GM23338 (cell line): ENCODE measurements around the gene HMGN3. TPM values are rescaled to one million over a fixed set of nuclear protein-coding genes. Genes with fewer than 3 reads are reported as not detected.

Experiments used
- ATAC-seq: fragments of 200-7000 bp; cut with Tn5 transposase; 3 replicates; pipeline ENCODE4 v1.9.1; 2020
- DNase-seq: peaks from one replicate; pipeline ENCODE4 v3.0.0-alpha.2; 2015; ENCODE audit warnings: low spot score
- H2AFZ ChIP-seq: fragments of 200-600 bp; sonication (generic); 2 replicates; pipeline ENCODE4 v1.8.0; 2016; ENCODE audit warnings: antibody characterized with exemption, mild to moderate bottlenecking, moderate library complexity
- H3F3A ChIP-seq: fragments of 200-600 bp; sonication (generic); replicated peaks from 2 replicates; pipeline ENCODE4 v1.8.0; 2017; ENCODE audit warnings: antibody characterized with exemption, mixed run types, low read depth
- H3K27ac ChIP-seq: fragments of 200-600 bp; sonication (generic); 2 replicates; pipeline ENCODE4 v1.6.1; 2016; ENCODE audit warnings: low read depth
- H3K27me3 ChIP-seq: fragments of 200-600 bp; sonication (generic); 2 replicates; pipeline ENCODE4 v1.8.0; 2016; ENCODE audit warnings: mild to moderate bottlenecking, mixed run types, moderate library complexity; ENCODE audit not compliant: insufficient read depth
- H3K36me3 ChIP-seq: fragments of 200-600 bp; sonication (generic); 2 replicates; pipeline ENCODE4 v1.8.0; 2016; ENCODE audit warnings: mild to moderate bottlenecking; ENCODE audit not compliant: insufficient read depth
- H3K4me1 ChIP-seq: fragments of 200-600 bp; sonication (generic); 2 replicates; pipeline ENCODE4 v1.8.0; 2016; ENCODE audit warnings: mild to moderate bottlenecking, moderate library complexity; ENCODE audit not compliant: insufficient read depth
- H3K4me2 ChIP-seq: fragments of 200-600 bp; sonication (generic); 2 replicates; pipeline ENCODE4 v1.7.1; 2017; ENCODE audit warnings: mixed run types
- H3K4me3 ChIP-seq: fragments of 200-600 bp; sonication (generic); 2 replicates; pipeline ENCODE4 v1.6.1; 2016; ENCODE audit warnings: mixed run types
- H3K79me2 ChIP-seq: fragments of 200-600 bp; sonication (generic); replicated peaks from 2 replicates; pipeline ENCODE4 v1.8.0; 2017; ENCODE audit warnings: mild to moderate bottlenecking; ENCODE audit not compliant: insufficient read depth
- H3K9me2 ChIP-seq: fragments of 200-600 bp; sonication (generic); 2 replicates; pipeline ENCODE4 v1.8.0; 2017; ENCODE audit not compliant: insufficient read depth
- H4K20me1 ChIP-seq: fragments of 200-600 bp; sonication (generic); replicated peaks from 2 replicates; pipeline ENCODE4 v1.8.0; 2017; ENCODE audit warnings: mild to moderate bottlenecking; ENCODE audit not compliant: insufficient read depth
- H3K27ac Mint-ChIP-seq: 2 replicates; pipeline ENCODE4 v1.8.0; 2020; ENCODE audit warnings: inconsistent platforms, mild to moderate bottlenecking, moderate library complexity, mixed read lengths
- H3K27me3 Mint-ChIP-seq: 3 replicates; pipeline ENCODE4 v1.8.0; 2022; ENCODE audit warnings: low read depth, mild to moderate bottlenecking, moderate library complexity, mixed read lengths, inconsistent platforms; ENCODE audit not compliant: insufficient read depth, poor library complexity
- H3K36me3 Mint-ChIP-seq: 3 replicates; pipeline ENCODE4 v1.8.0; 2021; ENCODE audit warnings: low read depth, mild to moderate bottlenecking, inconsistent platforms, moderate library complexity, mixed read lengths
- H3K4me1 Mint-ChIP-seq: 3 replicates; pipeline ENCODE4 v1.8.0; 2020; ENCODE audit warnings: mild to moderate bottlenecking, inconsistent platforms, mixed read lengths
- H3K4me3 Mint-ChIP-seq: 3 replicates; pipeline ENCODE4 v1.8.0; 2021; ENCODE audit warnings: moderate library complexity, mild to moderate bottlenecking, inconsistent platforms, mixed read lengths
- H3K9me3 Mint-ChIP-seq: 3 replicates; pipeline ENCODE4 v1.8.0; 2020; ENCODE audit warnings: moderate library complexity, mild to moderate bottlenecking, inconsistent platforms, mixed read lengths
- CREB1 ChIP-seq: fragments of 250-450 bp; sonication (Bioruptor Pico); IDR thresholded peaks from 2 replicates; pipeline ENCODE4 v1.5.0; 2020; ENCODE audit warnings: low read depth, mild to moderate bottlenecking, moderate library complexity
- EZH2 ChIP-seq: fragments of 200-600 bp; sonication (generic); IDR thresholded peaks from one replicate; pipeline ENCODE4 v1.8.0; 2017; ENCODE audit warnings: antibody characterized with exemption, mild to moderate bottlenecking, low read depth; ENCODE audit not compliant: unreplicated experiment
- EZH2phosphoT487 ChIP-seq: fragments of 200-600 bp; sonication (generic); IDR thresholded peaks from one replicate; pipeline ENCODE4 v1.8.1; 2018; ENCODE audit warnings: antibody characterized with exemption; ENCODE audit not compliant: unreplicated experiment
- JUNB ChIP-seq: IDR thresholded peaks from one replicate; pipeline ENCODE4 v1.6.1; 2016; ENCODE audit warnings: antibody characterized with exemption; ENCODE audit not compliant: unreplicated experiment
- NANOG ChIP-seq: IDR thresholded peaks from 2 replicates; pipeline ENCODE4 v1.6.1; 2016; ENCODE audit warnings: antibody characterized with exemption, borderline replicate concordance
- POLR2AphosphoS5 ChIP-seq: IDR thresholded peaks from 2 replicates; pipeline ENCODE4 v1.6.1; 2016; ENCODE audit warnings: antibody characterized with exemption, low read depth
- STAT1 ChIP-seq: IDR thresholded peaks from one replicate; pipeline ENCODE4 v1.6.1; 2016; ENCODE audit warnings: antibody characterized with exemption; ENCODE audit not compliant: unreplicated experiment
- ZNF114 ChIP-seq: fragments of 250-450 bp; sonication (Bioruptor Pico); IDR thresholded peaks from 2 replicates; pipeline ENCODE4 v1.5.0; 2020; ENCODE audit warnings: mild to moderate bottlenecking, moderate library complexity
- ZNF331 ChIP-seq: fragments of 250-450 bp; sonication (Bioruptor Pico); IDR thresholded peaks from 2 replicates; pipeline ENCODE4 v1.5.0; 2020; ENCODE audit warnings: low read depth, mild to moderate bottlenecking, moderate library complexity
- polyA plus RNA-seq: library from polyadenylated mRNA; unstranded; fragments of >200 nt; fragmentation: Nextera tagmentation; extraction: Ambion mirVana; gene quantifications from 2 replicates; pipeline ENCODE4 v1.2.1, GENCODE V29; 2016
- total RNA-seq: library from RNA; depleted of rRNA; stranded (reverse); fragments of >200 nt; shearing (Covaris generic); gene quantifications from 2 replicates; pipeline ENCODE4 v1.2.3, GENCODE V29; 2014
- TF ChIP-seq, protein P1 (sequence below): IDR thresholded peaks from 2 replicates; pipeline ENCODE4 v1.6.1; 2016; ENCODE audit warnings: antibody characterized with exemption
- TF ChIP-seq, protein P2 (sequence below), 2 experiments: fragments of 200-600 bp in 1 of 2; sonication (generic) in 1 of 2; conservative IDR thresholded peaks; 2 replicates each; pipeline versions ENCODE4 v1.5.1 to v1.6.1; 2016 to 2017; ENCODE audit warnings: antibody characterized with exemption in 2 of 2, low read depth in 2 of 2, mild to moderate bottlenecking in 2 of 2, moderate library complexity in 1 of 2
- TF ChIP-seq, protein P3 (sequence below): IDR thresholded peaks from one replicate; pipeline ENCODE4 v1.6.1; 2018; ENCODE audit warnings: antibody characterized with exemption; ENCODE audit not compliant: unreplicated experiment
- TF ChIP-seq, protein P4 (sequence below): fragments of 250-450 bp; sonication (Bioruptor Pico); IDR thresholded peaks from 2 replicates; pipeline ENCODE4 v1.5.0; 2020; ENCODE audit warnings: mild to moderate bottlenecking, moderate library complexity

Gene HMGN3
- total and polyA plus RNA-seq, 2 experiments from 2014 or later = 166 to 956 TPM

DNA sequence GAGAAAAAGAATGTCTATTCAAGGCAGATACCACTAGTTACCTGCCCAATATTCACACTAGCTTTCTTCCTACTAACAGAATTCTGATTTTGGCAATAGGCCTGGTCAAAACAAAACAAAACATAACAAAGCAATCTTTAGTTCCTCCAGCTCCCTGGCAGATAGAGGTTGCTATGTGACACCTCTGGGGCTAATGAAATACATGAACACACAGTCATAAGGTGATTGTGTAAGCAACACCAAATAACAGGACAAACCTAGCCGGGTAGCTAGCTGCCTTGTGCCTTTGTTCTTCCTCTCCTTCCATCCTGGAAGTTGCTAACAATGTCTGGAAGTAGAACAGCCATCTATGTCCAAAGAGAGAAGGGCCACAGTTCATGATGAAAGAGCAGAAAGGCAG lies 6.0 kb upstream of the HMGN3 start:
- Histone ChIP-seq H3K4me2 (no peak overlapping the region), H3K4me1 (no peaks in the 10 kb centered on the region), H3K9me2 (peaks cover 16% of the 10 kb centered on the region; the same call in 1 of the 2 replicates), H3K27ac (no peak overlapping the region), H3K79me2 (no peaks in the 10 kb centered on the region), H3K4me3 (no peak overlapping the region), H3K27me3 (no peaks in the 10 kb centered on the region), H4K20me1 (no peaks in the 10 kb centered on the region), H3K36me3 (no peaks in the 10 kb centered on the region), H3F3A (no peaks in the 10 kb centered on the region), H2AFZ (no peak overlapping the region)
- Mint-ChIP-seq H3K4me1 (no peaks in the 10 kb centered on the region; the same call in 2 of the 3 replicates), H3K27me3 (peaks cover 1% of the 10 kb centered on the region), H3K4me3 (no peak overlapping the region), H3K27ac (no peak overlapping the region), H3K9me3 (no peaks in the 10 kb centered on the region), H3K36me3 (no peaks in the 10 kb centered on the region)
- ATAC-seq (no peak), DNase-seq (no peak)
- TF ChIP-seq EZH2phosphoT487 = no peak
- no peak for TF ChIP-seq STAT1
- TF ChIP-seq, protein P1, sequence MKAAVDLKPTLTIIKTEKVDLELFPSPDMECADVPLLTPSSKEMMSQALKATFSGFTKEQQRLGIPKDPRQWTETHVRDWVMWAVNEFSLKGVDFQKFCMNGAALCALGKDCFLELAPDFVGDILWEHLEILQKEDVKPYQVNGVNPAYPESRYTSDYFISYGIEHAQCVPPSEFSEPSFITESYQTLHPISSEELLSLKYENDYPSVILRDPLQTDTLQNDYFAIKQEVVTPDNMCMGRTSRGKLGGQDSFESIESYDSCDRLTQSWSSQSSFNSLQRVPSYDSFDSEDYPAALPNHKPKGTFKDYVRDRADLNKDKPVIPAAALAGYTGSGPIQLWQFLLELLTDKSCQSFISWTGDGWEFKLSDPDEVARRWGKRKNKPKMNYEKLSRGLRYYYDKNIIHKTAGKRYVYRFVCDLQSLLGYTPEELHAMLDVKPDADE = no peak
- no peak for TF ChIP-seq CREB1 (CRISPR knock-in tag)
- TF ChIP-seq, protein P2, sequence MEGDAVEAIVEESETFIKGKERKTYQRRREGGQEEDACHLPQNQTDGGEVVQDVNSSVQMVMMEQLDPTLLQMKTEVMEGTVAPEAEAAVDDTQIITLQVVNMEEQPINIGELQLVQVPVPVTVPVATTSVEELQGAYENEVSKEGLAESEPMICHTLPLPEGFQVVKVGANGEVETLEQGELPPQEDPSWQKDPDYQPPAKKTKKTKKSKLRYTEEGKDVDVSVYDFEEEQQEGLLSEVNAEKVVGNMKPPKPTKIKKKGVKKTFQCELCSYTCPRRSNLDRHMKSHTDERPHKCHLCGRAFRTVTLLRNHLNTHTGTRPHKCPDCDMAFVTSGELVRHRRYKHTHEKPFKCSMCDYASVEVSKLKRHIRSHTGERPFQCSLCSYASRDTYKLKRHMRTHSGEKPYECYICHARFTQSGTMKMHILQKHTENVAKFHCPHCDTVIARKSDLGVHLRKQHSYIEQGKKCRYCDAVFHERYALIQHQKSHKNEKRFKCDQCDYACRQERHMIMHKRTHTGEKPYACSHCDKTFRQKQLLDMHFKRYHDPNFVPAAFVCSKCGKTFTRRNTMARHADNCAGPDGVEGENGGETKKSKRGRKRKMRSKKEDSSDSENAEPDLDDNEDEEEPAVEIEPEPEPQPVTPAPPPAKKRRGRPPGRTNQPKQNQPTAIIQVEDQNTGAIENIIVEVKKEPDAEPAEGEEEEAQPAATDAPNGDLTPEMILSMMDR (conservative IDR thresholded peaks at IDR 0.05; ENCODE audit: low read depth in 2 of 2) = no peak
- no peak for TF ChIP-seq EZH2
- TF ChIP-seq, protein P3, sequence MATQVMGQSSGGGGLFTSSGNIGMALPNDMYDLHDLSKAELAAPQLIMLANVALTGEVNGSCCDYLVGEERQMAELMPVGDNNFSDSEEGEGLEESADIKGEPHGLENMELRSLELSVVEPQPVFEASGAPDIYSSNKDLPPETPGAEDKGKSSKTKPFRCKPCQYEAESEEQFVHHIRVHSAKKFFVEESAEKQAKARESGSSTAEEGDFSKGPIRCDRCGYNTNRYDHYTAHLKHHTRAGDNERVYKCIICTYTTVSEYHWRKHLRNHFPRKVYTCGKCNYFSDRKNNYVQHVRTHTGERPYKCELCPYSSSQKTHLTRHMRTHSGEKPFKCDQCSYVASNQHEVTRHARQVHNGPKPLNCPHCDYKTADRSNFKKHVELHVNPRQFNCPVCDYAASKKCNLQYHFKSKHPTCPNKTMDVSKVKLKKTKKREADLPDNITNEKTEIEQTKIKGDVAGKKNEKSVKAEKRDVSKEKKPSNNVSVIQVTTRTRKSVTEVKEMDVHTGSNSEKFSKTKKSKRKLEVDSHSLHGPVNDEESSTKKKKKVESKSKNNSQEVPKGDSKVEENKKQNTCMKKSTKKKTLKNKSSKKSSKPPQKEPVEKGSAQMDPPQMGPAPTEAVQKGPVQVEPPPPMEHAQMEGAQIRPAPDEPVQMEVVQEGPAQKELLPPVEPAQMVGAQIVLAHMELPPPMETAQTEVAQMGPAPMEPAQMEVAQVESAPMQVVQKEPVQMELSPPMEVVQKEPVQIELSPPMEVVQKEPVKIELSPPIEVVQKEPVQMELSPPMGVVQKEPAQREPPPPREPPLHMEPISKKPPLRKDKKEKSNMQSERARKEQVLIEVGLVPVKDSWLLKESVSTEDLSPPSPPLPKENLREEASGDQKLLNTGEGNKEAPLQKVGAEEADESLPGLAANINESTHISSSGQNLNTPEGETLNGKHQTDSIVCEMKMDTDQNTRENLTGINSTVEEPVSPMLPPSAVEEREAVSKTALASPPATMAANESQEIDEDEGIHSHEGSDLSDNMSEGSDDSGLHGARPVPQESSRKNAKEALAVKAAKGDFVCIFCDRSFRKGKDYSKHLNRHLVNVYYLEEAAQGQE = no peak
- TF ChIP-seq JUNB = no peak
- no peak for TF ChIP-seq ZNF331
- TF ChIP-seq ZNF114 (CRISPR knock-in tag) = no peak
- TF ChIP-seq NANOG = no peak
- no peak for TF ChIP-seq POLR2AphosphoS5
- TF ChIP-seq, protein P4, sequence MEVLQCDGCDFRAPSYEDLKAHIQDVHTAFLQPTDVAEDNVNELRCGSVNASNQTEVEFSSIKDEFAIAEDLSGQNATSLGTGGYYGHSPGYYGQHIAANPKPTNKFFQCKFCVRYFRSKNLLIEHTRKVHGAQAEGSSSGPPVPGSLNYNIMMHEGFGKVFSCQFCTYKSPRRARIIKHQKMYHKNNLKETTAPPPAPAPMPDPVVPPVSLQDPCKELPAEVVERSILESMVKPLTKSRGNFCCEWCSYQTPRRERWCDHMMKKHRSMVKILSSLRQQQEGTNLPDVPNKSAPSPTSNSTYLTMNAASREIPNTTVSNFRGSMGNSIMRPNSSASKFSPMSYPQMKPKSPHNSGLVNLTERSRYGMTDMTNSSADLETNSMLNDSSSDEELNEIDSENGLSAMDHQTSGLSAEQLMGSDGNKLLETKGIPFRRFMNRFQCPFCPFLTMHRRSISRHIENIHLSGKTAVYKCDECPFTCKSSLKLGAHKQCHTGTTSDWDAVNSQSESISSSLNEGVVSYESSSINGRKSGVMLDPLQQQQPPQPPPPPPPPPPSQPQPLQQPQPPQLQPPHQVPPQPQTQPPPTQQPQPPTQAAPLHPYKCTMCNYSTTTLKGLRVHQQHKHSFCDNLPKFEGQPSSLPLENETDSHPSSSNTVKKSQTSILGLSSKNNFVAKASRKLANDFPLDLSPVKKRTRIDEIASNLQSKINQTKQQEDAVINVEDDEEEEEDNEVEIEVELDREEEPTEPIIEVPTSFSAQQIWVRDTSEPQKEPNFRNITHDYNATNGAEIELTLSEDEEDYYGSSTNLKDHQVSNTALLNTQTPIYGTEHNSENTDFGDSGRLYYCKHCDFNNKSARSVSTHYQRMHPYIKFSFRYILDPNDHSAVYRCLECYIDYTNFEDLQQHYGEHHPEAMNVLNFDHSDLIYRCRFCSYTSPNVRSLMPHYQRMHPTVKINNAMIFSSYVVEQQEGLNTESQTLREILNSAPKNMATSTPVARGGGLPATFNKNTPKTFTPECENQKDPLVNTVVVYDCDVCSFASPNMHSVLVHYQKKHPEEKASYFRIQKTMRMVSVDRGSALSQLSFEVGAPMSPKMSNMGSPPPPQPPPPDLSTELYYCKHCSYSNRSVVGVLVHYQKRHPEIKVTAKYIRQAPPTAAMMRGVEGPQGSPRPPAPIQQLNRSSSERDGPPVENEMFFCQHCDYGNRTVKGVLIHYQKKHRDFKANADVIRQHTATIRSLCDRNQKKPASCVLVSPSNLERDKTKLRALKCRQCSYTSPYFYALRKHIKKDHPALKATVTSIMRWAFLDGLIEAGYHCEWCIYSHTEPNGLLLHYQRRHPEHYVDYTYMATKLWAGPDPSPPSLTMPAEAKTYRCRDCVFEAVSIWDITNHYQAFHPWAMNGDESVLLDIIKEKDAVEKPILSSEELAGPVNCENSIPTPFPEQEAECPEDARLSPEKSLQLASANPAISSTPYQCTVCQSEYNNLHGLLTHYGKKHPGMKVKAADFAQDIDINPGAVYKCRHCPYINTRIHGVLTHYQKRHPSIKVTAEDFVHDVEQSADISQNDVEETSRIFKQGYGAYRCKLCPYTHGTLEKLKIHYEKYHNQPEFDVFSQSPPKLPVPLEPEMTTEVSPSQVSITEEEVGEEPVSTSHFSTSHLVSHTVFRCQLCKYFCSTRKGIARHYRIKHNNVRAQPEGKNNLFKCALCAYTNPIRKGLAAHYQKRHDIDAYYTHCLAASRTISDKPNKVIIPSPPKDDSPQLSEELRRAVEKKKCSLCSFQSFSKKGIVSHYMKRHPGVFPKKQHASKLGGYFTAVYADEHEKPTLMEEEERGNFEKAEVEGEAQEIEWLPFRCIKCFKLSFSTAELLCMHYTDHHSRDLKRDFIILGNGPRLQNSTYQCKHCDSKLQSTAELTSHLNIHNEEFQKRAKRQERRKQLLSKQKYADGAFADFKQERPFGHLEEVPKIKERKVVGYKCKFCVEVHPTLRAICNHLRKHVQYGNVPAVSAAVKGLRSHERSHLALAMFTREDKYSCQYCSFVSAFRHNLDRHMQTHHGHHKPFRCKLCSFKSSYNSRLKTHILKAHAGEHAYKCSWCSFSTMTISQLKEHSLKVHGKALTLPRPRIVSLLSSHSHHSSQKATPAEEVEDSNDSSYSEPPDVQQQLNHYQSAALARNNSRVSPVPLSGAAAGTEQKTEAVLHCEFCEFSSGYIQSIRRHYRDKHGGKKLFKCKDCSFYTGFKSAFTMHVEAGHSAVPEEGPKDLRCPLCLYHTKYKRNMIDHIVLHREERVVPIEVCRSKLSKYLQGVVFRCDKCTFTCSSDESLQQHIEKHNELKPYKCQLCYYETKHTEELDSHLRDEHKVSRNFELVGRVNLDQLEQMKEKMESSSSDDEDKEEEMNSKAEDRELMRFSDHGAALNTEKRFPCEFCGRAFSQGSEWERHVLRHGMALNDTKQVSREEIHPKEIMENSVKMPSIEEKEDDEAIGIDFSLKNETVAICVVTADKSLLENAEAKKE = no peak
